Prostate gland (tissue), 2 donors: ENCODE measurements around the gene CST2. TPM values are rescaled to one million over a fixed set of nuclear protein-coding genes. Genes with fewer than 3 reads are reported as not detected.

ENCODE experiments used
- DNase-seq: peaks from one replicate; pipeline ENCODE4 v3.0.0-alpha.2; 2019; ENCODE audit warnings: low spot score
- H3K27ac ChIP-seq, 2 donors: fragments of 200-600 bp; sonication (generic); 2 replicates each; pipeline ENCODE4 v1.5.1; 2017 to 2019
- H3K27me3 ChIP-seq: fragments of 200-600 bp; sonication (generic); replicated peaks from 2 replicates; pipeline ENCODE4 v1.5.1; 2019; ENCODE audit not compliant: insufficient read depth
- H3K36me3 ChIP-seq, 2 donors: fragments of 200-600 bp; sonication (generic); 1 replicate in 1 of 2; 2 replicates in 1 of 2; pipeline versions ENCODE4 v1.5.1 to v1.8.1; 2017 to 2019
- H3K4me1 ChIP-seq: fragments of 200-600 bp; sonication (generic); replicated peaks from 2 replicates; pipeline ENCODE4 v1.5.1; 2019
- H3K4me3 ChIP-seq, 2 donors: fragments of 200-600 bp; sonication (generic); 2 replicates each; pipeline ENCODE4 v1.5.1; 2017 to 2019
- H3K9me3 ChIP-seq: fragments of 200-600 bp; sonication (generic); 2 replicates; pipeline ENCODE4 v1.5.1; 2017
- CTCF ChIP-seq, 4 experiments: fragments of 200-600 bp in 2 of 4; fragments of 450-650 bp in 2 of 4; sonication (generic) in 2 of 4; IDR thresholded peaks; 1 replicate in 3 of 4; 2 replicates in 1 of 4; pipeline ENCODE4 v1.5.1; 2016 to 2019; ENCODE audit warnings: antibody characterized with exemption in 4 of 4, mild to moderate bottlenecking in 2 of 4, moderate library complexity in 2 of 4
- POLR2A ChIP-seq: fragments of 450-650 bp; IDR thresholded peaks from one replicate; pipeline ENCODE4 v1.6.1; 2016; ENCODE audit warnings: antibody characterized with exemption, mild to moderate bottlenecking
- POLR2AphosphoS5 ChIP-seq: sonication (generic); formaldehyde crosslinking; IDR thresholded peaks from one replicate; pipeline ENCODE4 v1.6.1; 2017; ENCODE audit warnings: antibody characterized with exemption
- WGBS: methylation state at CpG from one replicate; pipeline ENCODE4 v1.1.5; 2018; 5-methylcytosine and 5-hydroxymethylcytosine counted together
- intact Hi-C: fragments of 100-400 bp; cut with DNase I; formaldehyde crosslinking; loops from one replicate; pipeline ENCODE4 v1.14.2; 2022
- total RNA-seq, 2 donors: library from RNA; depleted of rRNA; stranded (reverse); fragments of >200 nt; gene quantifications; one replicate each; pipeline ENCODE4 v1.1.0, GENCODE V29; 2016

CST2 gene
- total RNA-seq, 2 donors from 2014 or later: not detected

- no peaks in the 10 kb centered on the region for H3K4me1 ChIP-seq
- WGBS: 52% methylated on average over 9 of the region's 9 CpGs
- no peaks in the 10 kb centered on the region for H3K36me3 ChIP-seq
- H3K27me3 ChIP-seq: no peaks in the 10 kb centered on the region
- no peak for DNase-seq
- TF ChIP-seq CTCF (IDR thresholded peaks at IDR 0.05) (no peak), POLR2AphosphoS5 (no peak), POLR2A (no peak)
- intact Hi-C loops: no loop called here
- H3K4me3 ChIP-seq: no peak overlapping the region
- no peak overlapping the region for H3K27ac ChIP-seq
- H3K9me3 ChIP-seq: no peaks in the 10 kb centered on the region
Measured at GRCh38 chr20:23857962-23858595, 31.6 kb upstream of the CST2 start.

- Histone ChIP-seq H3K27ac (no peak overlapping the region), H3K4me1 (no peaks in the 10 kb centered on the region), H3K27me3 (no peaks in the 10 kb centered on the region), H3K36me3 (no peaks in the 10 kb centered on the region), H3K9me3 (no peaks in the 10 kb centered on the region), H3K4me3 (no peak overlapping the region)
- DNase-seq: no peak
- 60% methylated on average over 5 of the region's 5 CpGs for WGBS
- no peak for TF ChIP-seq POLR2A
- TF ChIP-seq CTCF (IDR thresholded peaks at IDR 0.05): no peak
- intact Hi-C loops: no loop called here
Measured at GRCh38 chr20:23856736-23857135, 30.2 kb upstream of the CST2 start.

GRCh38 chr20:23856226-23856625 is 29.7 kb upstream of the CST2 start:
- intact Hi-C loops: no loop called here
- H3K4me1 ChIP-seq: no peaks in the 10 kb centered on the region
- H3K27me3 ChIP-seq: no peaks in the 10 kb centered on the region
- no peaks in the 10 kb centered on the region for H3K36me3 ChIP-seq
- H3K27ac ChIP-seq: no peak overlapping the region
- no peak for DNase-seq
- H3K4me3 ChIP-seq: no peak overlapping the region
- TF ChIP-seq CTCF (IDR thresholded peaks at IDR 0.05): no peak
- no peak for TF ChIP-seq POLR2A
- no peak for TF ChIP-seq POLR2AphosphoS5
- WGBS: 91% methylated on average over 5 of the region's 5 CpGs
- no peaks in the 10 kb centered on the region for H3K9me3 ChIP-seq

DNA sequence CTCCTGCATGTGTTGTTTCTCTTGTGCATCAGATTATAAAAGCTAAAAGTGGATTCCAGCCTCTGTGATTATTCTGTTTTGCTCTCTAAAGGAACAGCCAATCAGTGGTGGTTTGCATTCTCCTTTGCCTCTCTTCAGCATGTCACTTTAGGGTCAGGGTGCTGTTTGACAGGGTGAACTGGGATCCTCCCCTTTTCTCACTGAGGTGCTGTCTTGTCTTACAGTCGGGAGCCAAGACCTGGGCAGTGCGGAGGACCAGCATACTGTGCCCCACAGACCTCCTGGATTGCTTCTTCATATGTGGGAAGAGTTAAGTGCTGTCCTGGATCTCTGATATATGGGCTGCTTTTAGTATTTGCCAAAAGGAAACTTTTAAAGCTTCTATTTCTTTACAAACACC is 15.2 kb upstream of the CST2 start:
- TF ChIP-seq CTCF (IDR thresholded peaks at IDR 0.05): no peak
- intact Hi-C loops: no loop called here
- no peak overlapping the region for H3K27ac ChIP-seq

DNA sequence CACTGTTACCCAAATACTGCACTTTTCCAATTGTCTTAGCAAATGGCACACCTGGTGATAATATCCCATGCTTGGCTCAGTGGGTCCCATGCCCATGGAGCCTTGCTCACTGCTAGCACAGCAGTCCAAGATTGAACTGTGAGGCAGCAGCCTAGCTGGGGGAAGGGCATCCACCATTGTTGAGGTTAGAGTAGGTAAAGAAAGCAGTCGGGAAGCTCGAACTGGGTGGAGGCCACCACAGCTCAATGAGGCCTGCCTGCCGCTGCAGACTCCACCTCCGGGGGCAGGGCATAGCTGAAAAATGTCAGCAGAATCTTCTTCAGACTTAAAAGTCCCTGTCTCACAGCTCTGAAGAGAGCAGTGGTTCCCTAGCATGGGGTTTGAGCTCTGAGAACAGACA is 9.2 kb upstream of the CST2 start:
- Histone ChIP-seq H3K4me1 (no peaks in the 10 kb centered on the region), H3K36me3 (no peaks in the 10 kb centered on the region), H3K27me3 (no peaks in the 10 kb centered on the region), H3K27ac (no peak overlapping the region), H3K9me3 (no peaks in the 10 kb centered on the region), H3K4me3 (no peak overlapping the region)
- 68% methylated on average over 4 of the region's 4 CpGs for WGBS
- DNase-seq: no peak
- intact Hi-C loops: no loop called here
- no peak for TF ChIP-seq POLR2A
- TF ChIP-seq POLR2AphosphoS5: no peak
- TF ChIP-seq CTCF (IDR thresholded peaks at IDR 0.05): no peak

More for the DNA sequence above, 15.2 kb upstream of the CST2 start:
- DNase-seq: no peak
- Histone ChIP-seq H3K4me1 (no peaks in the 10 kb centered on the region), H3K27me3 (no peaks in the 10 kb centered on the region), H3K4me3 (no peak overlapping the region), H3K9me3 (no peaks in the 10 kb centered on the region), H3K36me3 (no peaks in the 10 kb centered on the region)
- 32% methylated on average over 2 of the region's 2 CpGs for WGBS
